GM12872 (cell line): Measurements from ENCODE around the gene CHRNA7.

Experiments
- TF ChIP-seq, protein P1 (sequence below): IDR thresholded peaks from 3 replicates; pipeline ENCODE4 v1.5.1; 2011; ENCODE audit warnings: low read depth, mild to moderate bottlenecking, low read length, moderate library complexity; ENCODE audit not compliant: insufficient read depth

CHRNA7 gene

DNA sequence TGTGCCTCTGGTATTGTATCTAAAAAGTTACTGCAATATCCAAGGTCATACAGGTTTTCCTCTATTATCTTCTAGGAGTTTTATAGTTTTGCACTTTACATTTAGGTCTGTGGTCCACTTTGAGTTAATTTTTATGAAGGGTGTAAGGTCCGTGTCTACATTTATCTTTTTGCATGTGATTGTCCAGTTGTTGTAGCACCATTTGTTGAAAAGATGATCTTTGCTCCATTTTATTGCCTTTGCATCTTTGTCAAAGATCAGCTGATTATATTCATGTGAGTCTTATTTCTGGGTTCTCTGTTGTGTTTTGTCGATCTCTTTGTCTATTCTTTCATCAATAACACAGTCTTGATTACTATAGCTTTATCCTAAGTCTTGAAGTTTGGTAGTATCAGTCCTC is 6.7 kb downstream of the CHRNA7 start:
- TF ChIP-seq, protein P1, sequence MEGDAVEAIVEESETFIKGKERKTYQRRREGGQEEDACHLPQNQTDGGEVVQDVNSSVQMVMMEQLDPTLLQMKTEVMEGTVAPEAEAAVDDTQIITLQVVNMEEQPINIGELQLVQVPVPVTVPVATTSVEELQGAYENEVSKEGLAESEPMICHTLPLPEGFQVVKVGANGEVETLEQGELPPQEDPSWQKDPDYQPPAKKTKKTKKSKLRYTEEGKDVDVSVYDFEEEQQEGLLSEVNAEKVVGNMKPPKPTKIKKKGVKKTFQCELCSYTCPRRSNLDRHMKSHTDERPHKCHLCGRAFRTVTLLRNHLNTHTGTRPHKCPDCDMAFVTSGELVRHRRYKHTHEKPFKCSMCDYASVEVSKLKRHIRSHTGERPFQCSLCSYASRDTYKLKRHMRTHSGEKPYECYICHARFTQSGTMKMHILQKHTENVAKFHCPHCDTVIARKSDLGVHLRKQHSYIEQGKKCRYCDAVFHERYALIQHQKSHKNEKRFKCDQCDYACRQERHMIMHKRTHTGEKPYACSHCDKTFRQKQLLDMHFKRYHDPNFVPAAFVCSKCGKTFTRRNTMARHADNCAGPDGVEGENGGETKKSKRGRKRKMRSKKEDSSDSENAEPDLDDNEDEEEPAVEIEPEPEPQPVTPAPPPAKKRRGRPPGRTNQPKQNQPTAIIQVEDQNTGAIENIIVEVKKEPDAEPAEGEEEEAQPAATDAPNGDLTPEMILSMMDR, result no peak

DNA sequence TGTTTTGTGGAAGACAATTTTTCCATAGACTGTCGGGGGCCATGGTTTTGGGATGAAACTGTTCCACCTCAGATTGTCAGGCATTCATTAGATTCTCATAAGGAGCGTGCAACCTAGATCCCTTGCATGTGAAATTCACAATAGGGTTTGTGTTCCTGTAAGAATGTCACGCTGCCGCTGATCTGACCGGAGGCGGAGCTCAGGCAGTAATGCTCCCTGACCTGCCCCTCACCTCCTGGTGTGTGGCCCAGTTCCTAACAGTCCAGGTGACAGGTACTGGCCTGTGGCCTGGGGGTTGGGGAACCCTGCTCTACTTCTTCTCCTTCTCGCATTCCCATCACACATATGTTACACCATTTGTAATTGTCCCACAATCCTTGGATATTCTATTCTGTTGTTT is 11.0 kb downstream of the CHRNA7 start:
- TF ChIP-seq, protein P1, result no peak

DNA sequence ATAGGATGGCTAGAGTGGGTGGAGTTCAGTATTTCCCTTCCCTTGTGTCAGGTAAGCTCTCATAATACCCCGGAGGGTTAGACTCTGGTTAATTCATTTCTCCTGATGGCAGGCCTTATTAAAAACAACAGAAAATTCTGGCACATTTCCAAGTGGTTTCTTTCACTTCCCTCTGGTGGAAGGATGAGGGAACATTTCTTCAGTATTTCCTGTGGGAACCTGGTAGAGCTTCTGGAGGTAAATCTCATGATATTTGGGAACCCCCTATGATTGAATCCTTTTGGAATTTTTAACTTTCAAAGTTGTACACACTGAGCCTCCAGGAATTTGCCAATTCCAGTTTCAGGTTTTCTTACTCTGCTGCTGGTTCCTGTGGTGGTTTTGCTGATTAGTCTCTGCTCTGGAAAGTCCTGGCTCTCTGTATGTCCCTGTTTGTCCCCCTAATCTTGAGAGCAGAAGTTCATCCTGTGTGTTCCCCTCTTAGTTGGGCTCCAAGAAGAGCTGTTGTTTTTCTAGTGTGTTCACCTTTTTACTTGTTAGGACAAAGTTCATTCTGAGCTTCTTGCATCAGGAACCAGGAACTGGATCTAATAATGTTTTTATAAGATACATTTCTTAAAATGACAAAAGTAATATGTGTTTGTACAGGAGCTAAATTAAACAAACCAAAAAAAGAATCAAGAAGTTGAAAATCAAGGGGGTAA is 12.1 kb downstream of the CHRNA7 start:
- TF ChIP-seq, protein P1, result no peak

DNA sequence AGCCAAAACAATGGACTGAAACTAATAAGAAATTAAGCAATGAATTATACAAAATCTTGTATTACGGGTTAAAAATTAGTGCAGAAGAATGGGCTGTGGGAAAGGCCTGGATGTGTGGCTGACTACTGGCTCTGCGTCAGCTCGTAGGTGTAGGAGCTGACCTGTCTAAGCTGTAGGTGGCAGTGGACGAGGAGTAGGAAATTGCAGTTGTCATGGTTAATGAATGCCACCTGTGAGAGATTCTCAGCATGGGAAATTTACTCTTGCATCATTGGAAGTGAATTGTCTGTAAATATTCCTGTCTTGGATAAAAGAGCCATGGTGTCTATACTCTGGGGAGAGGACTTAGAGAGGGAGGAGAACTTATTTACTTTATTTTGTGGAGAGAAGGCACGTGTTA is 23.4 kb downstream of the CHRNA7 start:
- TF ChIP-seq, protein P1, result no peak

DNA sequence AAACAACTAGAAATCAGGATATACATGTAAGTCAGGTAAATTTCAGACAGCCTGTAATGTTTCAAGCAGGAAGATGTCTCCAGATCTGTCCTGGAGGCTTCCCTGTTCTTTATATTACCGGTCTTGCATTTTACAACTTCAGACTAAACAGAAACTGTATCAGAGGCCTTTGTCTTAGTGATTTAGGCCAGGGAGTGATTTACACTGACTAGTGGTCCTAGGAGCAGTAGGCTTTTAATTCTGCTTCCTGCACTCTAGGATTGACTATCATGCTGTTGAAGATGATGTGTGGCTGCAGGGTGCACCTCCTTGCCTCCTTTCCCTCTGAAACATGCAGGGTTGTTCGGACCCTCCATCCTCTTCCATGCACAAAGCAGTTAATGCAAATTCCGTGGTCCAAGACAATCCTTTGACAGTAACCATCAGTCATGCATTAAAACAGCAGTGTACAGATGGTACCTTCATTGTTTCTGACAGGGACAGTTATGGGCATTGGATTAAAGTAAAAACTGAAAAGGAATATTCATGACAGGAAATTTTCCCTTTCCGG is 27.6 kb downstream of the CHRNA7 start:
- TF ChIP-seq, protein P1, result no peak

DNA sequence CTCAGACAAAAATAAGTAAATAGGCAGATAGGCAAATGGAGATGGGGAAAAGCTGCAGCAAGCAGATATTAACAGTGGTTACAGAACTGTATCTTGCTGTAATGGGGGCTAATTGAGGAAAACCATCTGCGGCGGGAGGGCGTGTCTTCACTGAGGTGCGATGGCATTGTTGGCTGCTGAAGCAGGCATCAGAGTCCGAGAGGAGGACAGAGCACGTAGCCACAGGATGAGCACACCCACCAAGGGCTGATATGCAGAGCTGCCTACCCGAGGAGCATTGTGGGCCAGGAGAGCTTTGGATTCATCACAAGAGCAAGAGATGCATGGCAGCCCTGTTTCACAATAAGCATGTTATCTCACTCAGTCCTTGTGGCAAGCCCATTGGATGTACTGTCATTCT is 30.4 kb downstream of the CHRNA7 start:
- TF ChIP-seq, protein P1, result no peak

DNA sequence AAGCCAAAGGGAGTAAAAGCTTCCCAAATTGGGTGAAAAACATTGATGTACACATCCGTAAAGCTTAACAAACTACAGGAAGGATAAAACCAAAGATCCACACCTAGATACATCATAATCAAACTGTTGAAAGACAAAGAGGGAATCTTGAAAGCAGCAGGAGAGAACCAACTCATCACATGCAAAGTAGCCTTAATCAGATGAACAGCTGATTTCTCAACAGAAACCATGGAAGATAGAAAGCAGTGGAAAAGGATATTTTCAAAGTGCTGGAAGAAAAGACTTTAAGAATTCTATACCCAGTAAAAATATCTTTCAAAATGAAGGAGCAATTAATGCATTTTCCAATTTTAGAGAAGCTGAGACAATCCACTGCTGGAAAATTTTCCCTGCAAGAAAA is 36.8 kb downstream of the CHRNA7 start:
- TF ChIP-seq, protein P1, result no peak
